Trophoblast cell (in vitro differentiated cells and primary cell): ENCODE measurements around the gene EXT2.

Experiments used
- DNase-seq, 2 donors: peaks; one replicate each; pipeline ENCODE4 v3.0.0-alpha.2; 2016
- H2AFZ ChIP-seq: 2 replicates; pipeline ENCODE4 v1.6.1; 2013; ENCODE audit warnings: low read length, moderate library complexity, mild to moderate bottlenecking; ENCODE audit not compliant: insufficient read depth, poor library complexity
- H2AK5ac ChIP-seq: 2 replicates; pipeline ENCODE4 v1.6.1; 2013; ENCODE audit warnings: mild to moderate bottlenecking, low read length
- H2BK120ac ChIP-seq: 2 replicates; pipeline ENCODE4 v1.6.1; 2013; ENCODE audit warnings: low read length, mild to moderate bottlenecking, moderate library complexity; ENCODE audit not compliant: insufficient read depth, poor library complexity
- H2BK12ac ChIP-seq: 2 replicates; pipeline ENCODE4 v1.6.1; 2013; ENCODE audit warnings: mild to moderate bottlenecking, low read length, moderate library complexity
- H2BK5ac ChIP-seq: 2 replicates; pipeline ENCODE4 v1.6.1; 2013; ENCODE audit warnings: low read length, low read depth, moderate library complexity, mild to moderate bottlenecking; ENCODE audit not compliant: poor library complexity
- H3K14ac ChIP-seq: 2 replicates; pipeline ENCODE4 v1.6.1; 2013; ENCODE audit warnings: mild to moderate bottlenecking, low read length
- H3K18ac ChIP-seq: 2 replicates; pipeline ENCODE4 v1.6.1; 2013; ENCODE audit warnings: mild to moderate bottlenecking, low read length
- H3K23ac ChIP-seq: 2 replicates; pipeline ENCODE4 v1.6.1; 2013; ENCODE audit warnings: low read length
- H3K27ac ChIP-seq: 2 replicates; pipeline ENCODE4 v1.5.1; 2013; ENCODE audit warnings: low read depth, mild to moderate bottlenecking, inconsistent platforms, low read length, moderate library complexity
- H3K27me3 ChIP-seq: 2 replicates; pipeline ENCODE4 v1.6.1; 2013; ENCODE audit warnings: inconsistent platforms, mild to moderate bottlenecking, low read length, moderate library complexity; ENCODE audit not compliant: insufficient read depth
- H3K36me3 ChIP-seq, 2 experiments: 1 replicate in 1 of 2; 2 replicates in 1 of 2; pipeline ENCODE4 v1.6.1; 2013; ENCODE audit warnings: low read length in 2 of 2, mild to moderate bottlenecking in 2 of 2, moderate library complexity in 1 of 2; ENCODE audit not compliant: insufficient read depth in 2 of 2, control insufficient read depth in 1 of 2
- H3K4ac ChIP-seq: 2 replicates; pipeline ENCODE4 v1.6.1; 2013; ENCODE audit warnings: low read depth, mild to moderate bottlenecking, low read length, moderate library complexity
- H3K4me1 ChIP-seq, 2 experiments: 1 replicate in 1 of 2; 2 replicates in 1 of 2; pipeline ENCODE4 v1.6.1; 2013; ENCODE audit warnings: low read length in 2 of 2, mild to moderate bottlenecking in 2 of 2, moderate library complexity in 1 of 2; ENCODE audit not compliant: insufficient read depth in 2 of 2, control insufficient read depth in 1 of 2
- H3K4me2 ChIP-seq: 2 replicates; pipeline ENCODE4 v1.6.1; 2013; ENCODE audit warnings: inconsistent platforms, mild to moderate bottlenecking, low read length, moderate library complexity
- H3K4me3 ChIP-seq: 2 replicates; pipeline ENCODE4 v1.5.1; 2013; ENCODE audit warnings: mild to moderate bottlenecking, low read depth, low read length, inconsistent platforms
- H3K79me1 ChIP-seq: one replicate; pipeline ENCODE4 v1.6.1; 2013; ENCODE audit warnings: low read length
- H3K79me2 ChIP-seq: 2 replicates; pipeline ENCODE4 v1.6.1; 2013; ENCODE audit warnings: low read length, mild to moderate bottlenecking; ENCODE audit not compliant: control insufficient read depth, insufficient read depth, poor library complexity
- H3K9ac ChIP-seq: 2 replicates; pipeline ENCODE4 v1.6.1; 2013; ENCODE audit warnings: mild to moderate bottlenecking, low read length
- H3K9me3 ChIP-seq: 2 replicates; pipeline ENCODE4 v1.6.1; 2013; ENCODE audit warnings: low read depth, mild to moderate bottlenecking, control low read depth, inconsistent platforms, low read length; ENCODE audit not compliant: insufficient read depth
- H4K12ac ChIP-seq: 2 replicates; pipeline ENCODE4 v1.6.1; 2013; ENCODE audit warnings: low read depth, mild to moderate bottlenecking, low read length, moderate library complexity
- H4K8ac ChIP-seq: 2 replicates; pipeline ENCODE4 v1.6.1; 2013; ENCODE audit warnings: low read depth, mild to moderate bottlenecking, low read length, moderate library complexity
- H4K91ac ChIP-seq: one replicate; pipeline ENCODE4 v1.6.1; 2013; ENCODE audit warnings: low read depth, mild to moderate bottlenecking, low read length, moderate library complexity
- WGBS: extraction: QIAGEN DNeasy Blood & Tissue Kit; methylation state at CpG from one replicate; pipeline ENCODE4 v1.1.7; 2013; ENCODE audit warnings: missing lambda C conversion rate; ENCODE audit not compliant: insufficient read length, insufficient coverage; ENCODE audit errors: extremely low coverage; 5-methylcytosine and 5-hydroxymethylcytosine counted together

EXT2 gene

GRCh38 chr11:44171518-44171917 lies 76.0 kb downstream of the EXT2 start:
- Histone ChIP-seq H2BK120ac (no peak overlapping the region), H2BK5ac (no peak overlapping the region), H2BK12ac (no peak overlapping the region), H3K4me1 (no peaks in the 10 kb centered on the region), H2AFZ (no peak overlapping the region), H3K79me1 (no peaks in the 10 kb centered on the region), H3K18ac (no peak overlapping the region), H4K8ac (no peak overlapping the region), H3K27me3 (no peaks in the 10 kb centered on the region), H3K9me3 (no peaks in the 10 kb centered on the region), H4K91ac (no peak overlapping the region), H2AK5ac (no peak overlapping the region), H3K4me2 (no peak overlapping the region), H3K4ac (no peak overlapping the region), H3K79me2 (no peaks in the 10 kb centered on the region), H3K14ac (no peak overlapping the region), H3K36me3 (no peaks in the 10 kb centered on the region), H3K9ac (no peak overlapping the region), H3K4me3 (no peak overlapping the region), H4K12ac (no peak overlapping the region), H3K27ac (no peak overlapping the region), H3K23ac (no peak overlapping the region)
- whole genome bisulfite sequencing, result no CpG with 5 or more reads among the region's 4 CpGs
- no peak for DNase-seq

GRCh38 chr11:44172966-44173365 lies 77.5 kb downstream of the EXT2 start:
- H3K4me3 ChIP-seq, result no peak overlapping the region
- H2AK5ac ChIP-seq, result no peak overlapping the region
- no peak overlapping the region for H3K14ac ChIP-seq
- no peaks in the 10 kb centered on the region for H3K79me2 ChIP-seq
- H3K18ac ChIP-seq, result no peak overlapping the region
- H3K27me3 ChIP-seq, result no peaks in the 10 kb centered on the region
- no peak overlapping the region for H3K23ac ChIP-seq
- no peak overlapping the region for H3K4ac ChIP-seq
- H3K79me1 ChIP-seq, result no peaks in the 10 kb centered on the region
- no peaks in the 10 kb centered on the region for H3K9me3 ChIP-seq
- no peak overlapping the region for H3K27ac ChIP-seq
- H2AFZ ChIP-seq, result no peak overlapping the region
- H2BK12ac ChIP-seq, result no peak overlapping the region
- no peaks in the 10 kb centered on the region for H3K36me3 ChIP-seq
- H2BK5ac ChIP-seq, result no peak overlapping the region
- no peak overlapping the region for H4K8ac ChIP-seq
- H3K9ac ChIP-seq, result no peak overlapping the region
- no peak overlapping the region for H4K91ac ChIP-seq
- no CpG with 5 or more reads among the region's 3 CpGs for WGBS
- no peak overlapping the region for H2BK120ac ChIP-seq
- H3K4me2 ChIP-seq, result no peak overlapping the region
- H3K4me1 ChIP-seq, result peaks cover 0 to under 1% of the 10 kb centered on the region in 2 experiments
- no peak for DNase-seq
- H4K12ac ChIP-seq, result no peak overlapping the region

GRCh38 chr11:44174842-44175241 lies 79.4 kb downstream of the EXT2 start:
- H4K8ac ChIP-seq, result no peak overlapping the region
- no peak overlapping the region for H3K14ac ChIP-seq
- H3K9me3 ChIP-seq, result no peaks in the 10 kb centered on the region
- H3K9ac ChIP-seq, result no peak overlapping the region
- DNase-seq, result no peak
- no peak overlapping the region for H2AFZ ChIP-seq
- H3K79me2 ChIP-seq, result no peaks in the 10 kb centered on the region
- H3K27me3 ChIP-seq, result no peaks in the 10 kb centered on the region
- no peak overlapping the region for H2BK12ac ChIP-seq
- no peak overlapping the region for H3K4ac ChIP-seq
- no peaks in the 10 kb centered on the region for H3K36me3 ChIP-seq
- no peak overlapping the region for H3K27ac ChIP-seq
- H3K79me1 ChIP-seq, result no peaks in the 10 kb centered on the region
- H4K12ac ChIP-seq, result no peak overlapping the region
- H2BK5ac ChIP-seq, result no peak overlapping the region
- no peak overlapping the region for H3K18ac ChIP-seq
- no peak overlapping the region for H3K4me2 ChIP-seq
- H2AK5ac ChIP-seq, result no peak overlapping the region
- H4K91ac ChIP-seq, result no peak overlapping the region
- H2BK120ac ChIP-seq, result no peak overlapping the region
- H3K23ac ChIP-seq, result no peak overlapping the region
- peaks cover 0 to 6% of the 10 kb centered on the region in 2 experiments for H3K4me1 ChIP-seq
- no CpG with 5 or more reads among the region's 1 CpG for WGBS
- no peak overlapping the region for H3K4me3 ChIP-seq

GRCh38 chr11:44176546-44177213 lies 81.2 kb downstream of the EXT2 start:
- no peak overlapping the region for H2AFZ ChIP-seq
- H2BK120ac ChIP-seq, result no peak overlapping the region
- no peaks in the 10 kb centered on the region for H3K79me1 ChIP-seq
- H3K9me3 ChIP-seq, result no peaks in the 10 kb centered on the region
- no peak overlapping the region for H2AK5ac ChIP-seq
- no peak overlapping the region for H3K27ac ChIP-seq
- no peak overlapping the region for H3K23ac ChIP-seq
- no peaks in the 10 kb centered on the region for H3K27me3 ChIP-seq
- H3K79me2 ChIP-seq, result no peaks in the 10 kb centered on the region
- H4K8ac ChIP-seq, result no peak overlapping the region
- H3K14ac ChIP-seq, result no peak overlapping the region
- DNase-seq, result no peak
- H3K9ac ChIP-seq, result no peak overlapping the region
- H2BK12ac ChIP-seq, result no peak overlapping the region
- no peak overlapping the region for H3K4me2 ChIP-seq
- H3K4me3 ChIP-seq, result no peak overlapping the region
- WGBS, result no CpG with 5 or more reads among the region's 5 CpGs
- no peak overlapping the region for H4K91ac ChIP-seq
- peaks cover 0 to 6% of the 10 kb centered on the region in 2 experiments for H3K4me1 ChIP-seq
- H3K36me3 ChIP-seq, result no peaks in the 10 kb centered on the region
- H3K18ac ChIP-seq, result no peak overlapping the region
- no peak overlapping the region for H4K12ac ChIP-seq
- no peak overlapping the region for H2BK5ac ChIP-seq
- H3K4ac ChIP-seq, result no peak overlapping the region
